Stimulated activated CD8-positive, alpha-beta memory T cell treated with anti-CD3 and anti-CD28 coated beads, Interleukin-4, amount 100 ng/mL, for 48 hours (primary cell): ENCODE measurements around the gene PKP4.
"Not testable (repeated sequence)": the region's sequence is repeated elsewhere in the genome, so short reads cannot be mapped to it uniquely, and the experiment has no call there.

Experiments
- DNase-seq: peaks from one replicate; pipeline ENCODE4 v3.0.0-alpha.2; 2020

Gene PKP4

DNA sequence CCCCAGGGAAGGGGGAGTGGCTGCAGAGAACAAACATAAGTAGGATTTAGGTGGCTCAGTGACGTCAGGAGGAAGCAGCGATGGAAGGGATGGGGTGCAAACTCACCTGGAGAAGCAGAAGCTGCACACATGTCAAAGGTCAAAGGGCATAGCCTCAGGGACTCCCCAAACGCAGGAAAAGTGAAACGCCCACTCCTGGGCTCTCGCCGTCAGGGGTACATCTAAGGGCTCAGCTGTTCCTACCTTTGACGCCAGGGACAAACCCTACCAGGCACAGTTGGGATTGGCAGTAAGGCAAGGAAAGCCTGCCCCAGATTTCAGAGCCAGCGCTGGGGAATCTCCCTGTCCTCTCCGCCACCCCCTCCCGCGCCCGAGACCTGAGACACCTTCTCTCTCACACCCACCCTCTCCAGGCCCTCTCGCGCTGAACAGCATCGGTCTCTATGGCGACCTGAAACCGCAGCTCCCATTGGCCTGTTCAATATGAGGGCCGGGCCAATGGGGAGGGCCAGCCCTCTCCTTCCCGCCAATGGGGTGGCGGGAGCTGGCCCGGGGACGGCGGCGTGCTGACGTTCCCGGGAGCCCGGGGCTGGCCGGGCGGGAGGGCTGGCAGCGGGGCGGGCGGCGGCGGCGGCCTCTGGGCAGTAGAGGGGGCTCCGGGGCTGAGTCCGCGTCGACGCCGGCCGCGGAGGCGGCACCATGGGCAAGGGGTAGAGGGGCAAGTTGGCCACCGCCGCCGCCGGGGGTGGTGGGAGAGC lies at the start of gene PKP4, which contains the start of gene CCDC148:
Gene PKP4 (plus strand): TSS at position 644 of the 758 bp plus-strand sequence. CDS start 76,233 bp downstream, outside the sequence.
Gene CCDC148 (minus strand): TSS at position 445 of the 758 bp plus-strand sequence. CDS start 314 bp downstream, at position 131.
- peak; percentile 89 for DNase-seq

DNA sequence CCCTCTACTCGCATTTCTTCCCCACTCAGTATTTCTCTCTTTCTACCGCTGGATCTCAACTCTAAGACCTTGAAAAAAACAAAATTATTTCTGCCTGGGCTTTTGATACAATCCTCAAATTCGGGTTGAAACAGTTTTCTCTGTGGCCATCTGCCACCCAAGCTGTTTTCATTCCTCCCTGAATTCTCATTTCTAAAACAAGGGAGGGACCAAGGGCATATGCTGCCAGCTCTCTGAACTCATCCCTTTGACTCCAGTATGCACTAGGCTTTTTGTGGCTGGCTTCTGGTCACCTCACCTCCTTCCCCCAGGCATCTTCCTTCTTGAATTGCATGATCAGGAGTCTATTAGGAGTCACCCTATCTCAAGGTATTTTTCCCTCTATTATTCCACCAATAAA lies 49.7 kb upstream of the PKP4 start:
- DNase-seq, result no peak

DNA sequence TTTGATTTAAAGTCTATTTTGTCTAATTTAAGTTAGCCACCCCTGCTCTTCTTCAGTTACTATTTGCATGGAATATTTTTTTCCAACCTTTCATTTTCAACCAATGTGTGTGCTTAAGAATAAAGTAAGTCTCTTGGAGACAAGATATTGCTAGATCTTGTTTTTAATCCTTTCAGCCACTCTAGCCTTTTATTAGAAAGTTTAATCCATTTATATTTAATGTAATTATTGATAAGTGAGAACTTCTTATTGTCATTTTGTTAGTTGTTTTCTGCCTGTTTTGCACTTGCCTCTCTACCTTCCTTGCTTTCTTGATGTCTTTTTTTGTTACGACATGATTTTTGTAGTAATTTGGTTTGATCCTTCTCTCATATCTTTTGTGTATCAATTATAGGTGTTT lies 46.6 kb upstream of the PKP4 start:
- DNase-seq, result no peak

DNA sequence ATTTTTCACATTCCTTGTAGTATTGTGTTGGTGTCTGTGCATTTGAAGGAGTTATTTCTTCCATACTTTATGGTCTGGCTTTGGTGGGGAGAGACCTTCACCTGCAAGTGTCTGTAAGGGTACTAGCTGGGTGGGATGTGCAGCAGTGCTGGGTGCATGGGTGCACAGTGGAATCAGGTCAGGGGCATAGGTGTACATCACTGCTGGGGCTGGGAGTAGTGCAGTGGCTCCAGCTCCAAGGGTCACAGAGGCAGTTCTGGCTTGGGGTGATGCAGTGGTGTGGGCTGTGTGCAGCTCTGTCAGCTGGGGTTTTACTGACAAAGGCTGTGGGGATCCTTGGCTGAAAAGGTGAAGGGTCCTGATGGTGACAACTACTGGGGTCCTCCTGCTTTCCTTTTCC lies 45.0 kb upstream of the PKP4 start:
- no peak for DNase-seq

GRCh38 chr2:158412206-158412605 lies 44.5 kb upstream of the PKP4 start:
- DNase-seq, result no peak

DNA sequence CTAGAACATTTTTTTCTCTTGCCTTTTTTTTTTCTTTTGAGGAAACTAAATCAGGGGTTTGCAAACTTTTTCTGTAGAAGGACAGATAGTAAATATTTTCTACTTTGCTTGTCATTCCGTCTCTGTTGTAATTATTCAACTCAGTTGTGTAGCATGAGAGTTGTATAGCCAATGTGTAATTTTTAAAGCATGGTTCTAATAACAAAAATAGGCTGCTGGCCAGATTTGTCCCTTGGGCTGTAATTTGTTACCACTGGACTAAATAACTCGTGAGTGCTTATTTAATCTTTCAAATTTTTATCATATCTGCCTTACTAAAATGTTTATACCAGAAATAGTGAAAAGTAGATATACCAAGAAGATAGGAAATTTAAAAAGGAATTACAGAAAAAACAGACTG lies 43.2 kb upstream of the PKP4 start:
- no peak for DNase-seq

- no peak for DNase-seq
These were observed 42.2 kb upstream of the PKP4 start for GRCh38 chr2:158414538-158414937.

DNA sequence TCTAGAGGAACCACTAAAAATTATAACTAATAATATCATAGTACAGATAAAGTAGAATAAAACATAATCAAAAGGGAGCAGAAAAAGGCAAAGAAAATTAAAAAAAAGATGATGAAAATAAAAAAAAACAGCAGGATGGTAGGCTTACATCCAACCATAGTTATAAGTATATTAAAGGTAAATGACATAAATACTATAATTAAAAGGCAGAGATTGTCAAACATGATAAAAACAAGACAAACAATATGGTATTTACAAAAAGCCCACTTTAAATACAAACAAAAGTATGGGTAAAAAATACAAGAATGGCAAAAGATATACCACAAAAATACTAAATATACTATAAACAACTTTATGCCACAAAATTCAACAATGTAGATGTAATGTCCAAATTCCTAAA lies 24.6 kb upstream of the PKP4 start:
- no peak for DNase-seq

DNA sequence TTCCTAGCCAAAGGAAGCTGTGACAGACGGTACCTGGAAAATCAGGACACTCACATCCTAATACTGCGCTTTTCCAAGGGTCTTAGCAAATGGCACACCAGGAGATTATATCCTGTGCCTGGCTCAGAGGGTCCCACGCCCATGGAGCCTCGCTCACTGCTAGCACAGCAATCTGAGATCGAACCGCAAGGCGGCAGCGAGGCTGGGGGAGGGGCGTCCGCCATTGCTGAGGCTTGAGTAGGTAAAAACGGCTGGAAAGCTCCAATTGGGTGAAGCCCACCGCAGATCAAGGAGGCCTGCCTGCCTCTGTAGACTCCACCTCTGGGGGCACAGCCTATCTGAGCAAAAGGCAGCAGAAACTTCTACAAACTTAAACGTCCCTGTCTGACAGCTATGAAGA lies 23.0 kb upstream of the PKP4 start:
- not testable (repeated sequence) for DNase-seq

DNA sequence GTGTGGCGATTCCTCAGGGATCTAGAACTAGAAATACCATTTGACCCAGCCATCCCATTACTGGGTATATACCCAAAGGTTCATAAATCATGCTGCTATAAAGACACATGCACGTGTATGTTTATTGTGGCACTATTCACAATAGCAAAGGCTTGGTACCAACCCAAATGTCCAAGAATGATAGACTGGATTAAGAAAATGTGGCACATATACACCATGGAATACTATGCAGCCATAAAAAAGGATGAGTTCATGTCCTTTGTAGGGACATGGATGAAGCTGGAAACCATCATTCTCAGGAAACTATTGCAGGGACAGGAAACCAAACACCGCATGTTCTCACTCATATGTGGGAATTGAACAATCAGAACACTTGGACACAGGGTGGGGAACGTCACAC lies 17.7 kb upstream of the PKP4 start:
- not testable (repeated sequence) for DNase-seq

DNA sequence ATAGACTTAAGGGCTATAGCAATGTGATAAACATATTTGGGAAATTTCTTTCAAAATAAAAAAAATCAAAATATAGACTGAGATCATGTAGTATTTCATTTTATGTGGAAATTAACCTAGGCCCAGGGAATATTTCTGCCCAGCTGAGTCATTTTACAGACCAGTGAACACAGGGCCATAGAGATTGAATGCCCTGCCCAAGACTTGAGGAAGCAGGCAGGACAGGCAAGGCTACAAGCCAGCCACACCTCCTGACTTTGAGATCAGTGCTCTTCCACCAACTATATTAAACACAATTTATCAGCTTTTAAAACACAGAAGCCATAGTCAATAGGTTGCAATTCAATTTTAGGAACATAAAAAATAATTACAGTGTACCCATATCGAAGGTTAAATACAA lies 13.1 kb upstream of the PKP4 start:
- no peak for DNase-seq

DNA sequence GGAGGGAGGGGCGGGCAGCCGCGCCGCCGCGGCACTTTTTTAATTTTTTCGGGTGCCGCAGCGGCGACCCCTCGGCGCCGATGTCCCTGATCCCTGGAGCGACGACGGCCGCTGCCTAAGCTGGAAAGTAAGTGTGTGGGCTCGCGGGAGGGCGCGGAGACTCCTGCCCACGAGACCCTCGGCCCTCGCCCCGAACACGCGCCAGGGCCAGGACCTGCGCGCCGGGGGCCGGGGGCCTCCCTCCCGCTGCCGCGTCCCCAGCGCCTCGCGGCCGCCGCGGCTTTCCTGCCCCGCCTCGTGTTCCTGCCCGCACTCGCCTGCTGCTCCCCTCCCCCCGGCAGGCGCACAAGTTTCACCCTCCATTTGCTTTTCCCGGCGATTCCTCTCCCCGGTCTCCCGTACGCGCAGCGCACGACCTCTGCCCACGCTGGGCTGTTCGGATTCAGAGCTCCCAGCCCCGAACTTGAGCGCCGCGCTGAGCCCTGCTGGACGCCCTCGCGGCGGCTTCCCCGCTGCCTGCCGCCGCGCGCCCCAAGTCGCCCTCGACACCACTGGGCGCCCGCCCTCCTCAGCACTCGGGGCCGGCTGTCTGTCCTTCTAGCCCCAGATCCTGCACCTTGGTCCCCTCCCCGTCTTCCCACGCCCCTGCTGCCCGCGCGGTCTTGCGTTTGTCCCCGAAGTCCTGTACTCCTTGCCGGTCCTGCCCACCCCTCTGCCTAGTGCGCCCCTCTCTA lies 507 bp downstream of the PKP4 start:
- peak; percentile 67 for DNase-seq

DNA sequence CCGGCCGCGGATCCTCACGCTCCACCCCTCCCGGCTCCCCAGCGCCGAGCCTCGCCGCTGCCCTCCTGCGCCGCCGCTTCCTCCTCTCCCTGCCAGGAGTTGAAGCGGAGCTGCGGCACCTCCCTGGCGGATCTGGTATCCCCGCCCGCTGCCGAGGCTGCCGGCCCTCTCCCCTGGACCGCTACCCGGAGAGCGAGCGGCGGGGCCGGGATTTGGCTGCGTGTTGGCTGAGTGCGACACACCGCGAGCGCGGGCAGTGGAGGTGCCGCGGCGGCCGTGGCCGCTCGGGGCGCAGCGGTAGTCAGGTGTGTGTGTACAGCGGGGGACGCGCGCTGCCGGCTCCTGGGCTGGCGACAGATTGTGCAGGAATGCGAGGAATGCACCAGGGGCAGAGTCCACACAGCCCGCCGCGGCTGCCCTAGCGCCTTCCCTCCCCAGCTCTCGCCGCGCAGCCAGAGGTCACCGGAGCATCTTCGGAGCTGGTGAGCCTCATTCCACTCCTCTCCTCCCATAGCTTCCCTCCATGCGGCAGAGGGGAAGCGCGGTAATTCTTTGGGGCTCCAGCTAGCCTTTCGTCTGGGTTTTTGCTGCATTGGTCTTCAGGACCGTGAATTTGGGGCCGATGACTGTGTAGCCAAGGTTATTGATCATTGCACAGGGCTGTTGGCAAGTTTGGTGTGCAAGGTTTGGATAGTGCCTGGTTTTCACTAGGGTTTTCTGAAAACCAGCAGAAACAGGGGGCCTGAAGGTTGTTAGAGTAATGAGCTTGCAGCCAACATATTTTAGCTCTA lies 1.3 kb downstream of the PKP4 start:
- DNase-seq, result peak; percentile 61

- DNase-seq, result no peak
These were observed 1.8 kb downstream of the PKP4 start for GRCh38 chr2:158458617-158458920.

GRCh38 chr2:158459161-158460003 lies 2.6 kb downstream of the PKP4 start:
- DNase-seq, result no peak

DNA sequence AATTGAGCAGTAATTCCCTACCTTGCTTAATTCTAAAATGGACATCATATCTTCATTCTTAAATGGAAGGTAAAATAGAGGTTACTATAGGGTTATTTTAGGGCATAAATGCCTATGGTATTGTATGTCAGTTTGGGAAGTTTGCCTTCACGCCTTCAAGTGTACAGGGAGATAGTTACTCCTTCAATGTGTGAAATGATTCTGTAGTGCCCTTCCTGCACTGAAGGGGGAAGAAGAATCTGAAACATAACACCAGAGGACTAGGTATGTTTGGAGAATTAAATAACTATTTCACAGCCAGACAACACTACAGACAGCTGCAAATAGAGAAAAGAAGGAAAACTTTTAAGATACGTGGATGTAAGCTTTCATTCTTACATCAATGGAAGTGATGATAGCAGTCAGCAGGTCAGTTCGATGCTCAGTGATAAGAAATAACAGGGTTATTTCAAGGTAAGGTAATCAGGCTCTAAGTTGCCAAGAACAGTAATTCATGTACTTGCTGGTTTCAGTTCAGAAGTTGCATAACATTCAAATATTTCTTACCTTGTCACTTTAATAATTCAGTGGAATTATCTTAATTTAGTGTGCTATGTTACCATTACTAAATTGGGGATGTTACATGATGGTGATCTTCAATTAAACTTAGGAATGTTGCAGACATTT lies 4.0 kb downstream of the PKP4 start:
- DNase-seq, result no peak

- DNase-seq, result no peak
These were observed 6.8 kb downstream of the PKP4 start for GRCh38 chr2:158463496-158464095.

- no peak for DNase-seq
These were observed 7.9 kb downstream of the PKP4 start for GRCh38 chr2:158464426-158465281.

DNA sequence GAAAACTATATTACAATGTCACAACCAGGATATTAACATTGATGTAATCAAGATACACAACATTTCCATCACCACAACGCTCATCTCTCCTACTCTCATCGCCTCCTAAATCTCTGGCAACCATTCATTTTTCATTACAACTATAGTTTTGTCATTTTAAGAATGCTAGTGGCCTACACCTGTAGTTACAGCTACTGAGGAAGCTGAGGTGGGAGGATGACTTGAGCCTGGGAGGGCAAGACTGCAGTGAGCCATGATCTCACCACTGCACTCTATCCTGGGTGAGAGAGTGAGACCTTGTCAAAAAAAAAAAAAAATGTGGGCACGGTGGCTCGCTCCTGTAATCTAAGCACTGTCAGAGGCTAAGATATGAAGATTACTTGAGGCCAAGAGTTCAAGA lies 10.5 kb downstream of the PKP4 start:
- DNase-seq, result no peak

- not testable (repeated sequence) for DNase-seq
These were observed 16.1 kb downstream of the PKP4 start for GRCh38 chr2:158472829-158473228.

DNA sequence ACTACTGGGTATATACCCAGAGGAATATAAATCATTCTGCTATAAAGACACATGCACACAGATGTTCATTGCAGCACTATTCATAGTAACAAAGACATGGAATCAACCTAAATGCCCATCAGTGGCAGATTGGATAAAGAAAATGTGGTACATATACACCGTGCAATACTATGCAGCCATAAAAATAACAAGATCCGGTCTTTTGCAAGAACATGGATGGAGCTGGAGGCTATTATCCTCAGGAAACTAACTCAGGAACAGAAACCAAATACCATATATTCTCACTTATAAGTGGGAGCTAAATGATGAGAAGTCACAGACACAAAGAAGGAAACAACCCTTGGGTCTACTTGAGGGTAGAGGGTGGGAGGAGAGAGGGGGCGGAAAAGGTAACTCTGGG lies 16.5 kb downstream of the PKP4 start:
- DNase-seq, result not testable (repeated sequence)
